GM12872 (cell line): ENCODE measurements around the gene SLC4A1AP.

Source experiments
- TF ChIP-seq, protein P1 (sequence below): IDR thresholded peaks from 3 replicates; pipeline ENCODE4 v1.5.1; 2011; ENCODE audit warnings: low read depth, mild to moderate bottlenecking, low read length, moderate library complexity; ENCODE audit not compliant: insufficient read depth

SLC4A1AP gene

DNA sequence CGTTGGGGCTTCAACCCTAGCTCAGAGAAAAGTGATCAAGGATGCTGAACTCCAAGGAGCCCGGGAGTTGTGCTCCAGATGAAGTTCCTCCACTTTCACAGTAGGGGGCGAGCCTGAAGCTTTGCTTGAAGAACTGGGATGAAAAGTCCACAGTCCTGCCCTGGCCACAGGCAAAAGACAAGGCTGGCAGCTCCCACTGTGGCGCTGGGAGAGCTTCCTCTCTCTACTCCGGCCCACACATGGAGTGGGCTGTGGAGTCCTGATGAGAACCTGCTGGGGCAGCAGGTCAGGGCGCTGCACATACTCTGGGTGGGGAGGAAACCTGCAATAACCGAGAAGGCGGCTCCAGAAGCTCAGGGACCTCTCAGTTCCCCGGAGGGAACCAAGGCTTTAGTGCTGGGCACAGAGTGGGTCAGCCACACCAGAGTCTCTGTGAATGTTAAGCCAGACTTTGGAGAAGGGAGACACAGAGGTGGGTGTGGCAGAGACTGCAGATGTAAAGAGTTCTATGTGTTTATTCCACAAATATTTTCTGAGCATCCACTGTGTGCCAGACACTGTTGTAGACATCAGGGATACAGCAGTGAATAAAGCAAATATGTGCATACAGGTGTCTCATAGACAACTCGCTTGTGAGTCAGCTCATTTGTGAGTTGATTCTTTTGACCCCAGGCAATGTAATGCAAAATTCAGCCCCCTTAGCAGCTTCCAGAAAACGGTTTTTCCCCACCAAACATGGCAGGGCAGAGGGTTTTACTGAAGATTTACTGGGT is 59.9 kb downstream of the SLC4A1AP start:
- TF ChIP-seq, protein P1, sequence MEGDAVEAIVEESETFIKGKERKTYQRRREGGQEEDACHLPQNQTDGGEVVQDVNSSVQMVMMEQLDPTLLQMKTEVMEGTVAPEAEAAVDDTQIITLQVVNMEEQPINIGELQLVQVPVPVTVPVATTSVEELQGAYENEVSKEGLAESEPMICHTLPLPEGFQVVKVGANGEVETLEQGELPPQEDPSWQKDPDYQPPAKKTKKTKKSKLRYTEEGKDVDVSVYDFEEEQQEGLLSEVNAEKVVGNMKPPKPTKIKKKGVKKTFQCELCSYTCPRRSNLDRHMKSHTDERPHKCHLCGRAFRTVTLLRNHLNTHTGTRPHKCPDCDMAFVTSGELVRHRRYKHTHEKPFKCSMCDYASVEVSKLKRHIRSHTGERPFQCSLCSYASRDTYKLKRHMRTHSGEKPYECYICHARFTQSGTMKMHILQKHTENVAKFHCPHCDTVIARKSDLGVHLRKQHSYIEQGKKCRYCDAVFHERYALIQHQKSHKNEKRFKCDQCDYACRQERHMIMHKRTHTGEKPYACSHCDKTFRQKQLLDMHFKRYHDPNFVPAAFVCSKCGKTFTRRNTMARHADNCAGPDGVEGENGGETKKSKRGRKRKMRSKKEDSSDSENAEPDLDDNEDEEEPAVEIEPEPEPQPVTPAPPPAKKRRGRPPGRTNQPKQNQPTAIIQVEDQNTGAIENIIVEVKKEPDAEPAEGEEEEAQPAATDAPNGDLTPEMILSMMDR, result peak; percentile 86

DNA sequence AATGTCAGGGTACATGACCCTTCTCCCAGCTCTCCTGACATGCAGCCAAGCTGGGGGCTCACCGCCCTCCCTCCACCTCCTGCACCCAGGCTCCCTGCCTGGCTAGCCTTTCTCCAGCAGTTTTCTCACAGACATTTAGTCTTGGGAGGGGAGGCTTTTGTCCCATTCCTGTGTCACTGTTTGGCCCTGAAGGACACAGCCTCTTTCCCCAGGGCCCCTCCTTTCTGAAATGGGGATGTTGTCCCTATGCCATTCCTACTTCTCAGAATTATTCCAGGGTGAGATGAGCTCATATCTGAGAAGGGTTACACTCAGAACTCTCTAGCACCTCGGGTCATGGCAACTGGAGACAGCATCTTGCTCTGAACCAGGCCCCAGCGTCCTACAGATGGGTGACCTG is 60.5 kb downstream of the SLC4A1AP start:
- TF ChIP-seq, protein P1, result no peak

DNA sequence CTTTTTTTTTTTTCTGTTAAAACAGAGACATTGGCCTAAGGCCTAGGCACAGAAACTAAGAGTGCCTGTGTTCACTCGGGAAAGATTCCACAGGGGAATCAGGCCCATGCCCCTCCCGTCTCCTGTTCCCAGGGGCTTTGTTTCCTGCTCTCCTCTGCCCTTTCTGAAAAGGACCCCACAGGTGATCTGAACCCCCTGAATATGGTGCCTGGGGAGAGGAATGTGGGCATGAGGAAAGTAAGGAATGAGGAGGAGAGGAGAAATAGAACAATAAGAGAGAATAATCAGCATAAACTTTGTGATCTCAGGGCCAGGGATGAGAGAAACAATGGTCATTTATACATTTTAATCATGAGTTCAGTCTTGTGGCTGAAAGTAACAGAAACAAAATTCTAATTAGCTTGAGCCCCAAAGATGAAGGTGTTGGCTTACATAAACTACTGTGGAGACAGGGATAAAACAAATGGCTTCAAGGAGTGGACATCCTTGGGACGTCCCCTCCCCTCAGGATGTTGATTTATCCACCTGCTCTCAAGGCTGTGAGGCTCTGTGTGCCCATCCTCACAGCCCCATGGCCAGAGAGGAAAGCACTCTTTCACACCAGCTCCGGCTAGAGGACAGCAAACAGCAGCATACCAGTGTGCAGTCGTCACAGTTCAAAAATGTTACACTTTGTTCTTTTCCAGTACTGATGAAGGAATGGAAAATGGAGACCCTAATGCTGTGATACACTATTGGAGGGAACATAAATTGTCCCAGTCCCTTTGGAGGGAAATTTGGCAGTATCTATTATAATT is 61.4 kb downstream of the SLC4A1AP start:
- TF ChIP-seq, protein P1, result no peak

DNA sequence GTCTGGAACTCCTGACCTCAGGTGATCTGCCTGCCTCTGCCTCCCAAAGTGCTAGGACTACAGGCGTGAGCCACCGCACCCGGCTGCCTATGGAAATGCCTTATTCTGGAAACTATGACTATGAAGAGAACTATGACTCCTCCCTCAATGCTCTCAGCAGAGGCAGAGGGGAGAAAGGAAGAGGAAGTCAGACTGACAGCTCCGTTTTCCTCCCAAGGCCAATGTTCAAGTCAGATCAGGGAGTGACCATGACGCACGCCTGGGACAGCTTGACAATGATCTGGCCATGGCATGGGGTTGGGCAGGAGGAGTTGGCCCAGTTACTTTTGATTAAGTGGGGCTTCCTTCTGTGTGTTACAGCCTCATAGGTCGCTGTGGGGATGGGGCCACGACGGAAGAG is 63.6 kb downstream of the SLC4A1AP start:
- TF ChIP-seq, protein P1, result no peak

DNA sequence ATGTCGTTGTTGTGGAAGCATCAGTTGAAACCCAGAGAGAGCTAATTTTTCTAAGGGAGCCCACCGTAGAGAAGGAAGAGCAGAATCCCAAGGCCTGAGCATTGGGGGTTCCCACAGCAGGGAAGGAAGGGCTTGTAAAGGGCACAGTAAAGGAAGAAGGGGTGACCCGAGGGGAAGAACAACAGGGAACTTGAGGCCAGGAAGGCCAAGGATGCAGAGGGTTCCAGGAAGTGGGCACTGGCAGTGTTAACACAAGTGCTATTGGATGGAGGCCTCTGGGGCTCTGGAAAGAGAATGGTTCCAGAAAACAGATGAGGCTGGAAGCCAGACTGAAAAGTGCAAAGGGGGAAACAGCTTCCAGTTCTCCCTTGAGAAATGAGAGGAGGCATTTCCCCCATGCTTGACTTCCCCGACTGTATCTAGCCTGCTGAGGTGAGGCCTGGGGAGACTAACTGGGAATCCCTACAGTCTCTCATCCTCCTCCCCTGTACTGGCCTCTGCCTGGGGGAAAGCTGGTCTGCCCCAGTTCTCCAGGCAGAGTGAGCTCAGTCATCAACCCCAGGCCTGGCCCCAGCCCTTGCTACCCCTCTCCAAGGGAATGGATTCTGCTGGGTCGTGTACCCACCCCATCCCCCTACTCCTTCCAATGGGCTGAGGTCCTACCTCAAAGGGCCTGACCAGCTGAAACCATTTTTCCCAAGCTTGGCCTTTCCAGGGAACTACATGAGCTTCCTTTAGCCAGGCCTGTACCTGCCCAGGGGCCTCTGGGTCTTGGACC is 64.6 kb downstream of the SLC4A1AP start:
- TF ChIP-seq, protein P1, result no peak

DNA sequence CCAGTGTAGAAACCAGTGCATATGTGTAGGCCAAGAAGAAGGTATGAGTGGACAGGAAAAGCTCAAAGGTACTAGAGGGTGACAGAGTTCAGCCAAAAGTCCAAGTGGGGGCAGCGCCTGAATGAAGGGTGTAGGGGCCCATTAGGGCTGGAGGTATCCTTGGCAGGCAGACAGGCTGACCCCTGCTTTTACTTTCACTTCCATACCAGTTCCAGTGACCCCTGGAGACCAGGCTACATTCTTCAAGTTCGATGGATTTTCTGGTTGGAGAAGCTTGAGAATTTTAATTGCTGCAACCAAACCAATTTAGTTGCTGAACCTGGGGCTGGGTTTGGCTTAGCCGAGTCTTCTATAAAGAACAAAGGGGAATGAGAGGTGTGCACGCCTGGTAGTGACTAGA is 65.5 kb downstream of the SLC4A1AP start:
- TF ChIP-seq, protein P1, result no peak

DNA sequence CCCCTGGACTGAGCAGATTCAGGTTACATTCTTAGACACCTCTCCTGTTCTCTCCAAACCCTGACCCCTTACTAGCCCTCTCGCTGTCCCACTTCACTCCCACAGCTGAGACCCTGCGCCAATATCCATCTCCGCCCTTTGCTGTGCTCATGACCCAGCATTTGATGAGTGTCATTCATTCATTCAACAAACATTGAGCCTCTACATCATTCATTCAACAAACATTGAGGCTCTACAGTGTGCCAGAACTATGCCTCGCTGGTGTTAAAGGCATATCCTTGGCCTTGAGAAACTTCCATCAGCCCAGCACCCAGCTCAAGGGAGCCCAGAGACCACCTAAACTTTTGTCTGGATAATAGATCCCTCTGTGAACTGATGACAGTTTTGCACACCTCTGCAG is 65.9 kb downstream of the SLC4A1AP start:
- TF ChIP-seq, protein P1, result no peak
